Activated naive CD4-positive, alpha-beta T cell treated with anti-CD3 and anti-CD28 coated beads for 36 hours (primary cell): ENCODE measurements around the gene H2AZ2. TPM values are rescaled to one million over a fixed set of nuclear protein-coding genes. Genes with fewer than 3 reads are reported as not detected.
"Not testable (repeated sequence)": the region's sequence is repeated elsewhere in the genome, so short reads cannot be mapped to it uniquely, and the experiment has no call there.

ENCODE experiments used
- CTCF ChIA-PET: fragments of 350-600 bp; sonication (Branson Sonifier 250); formaldehyde crosslinking; loops from one replicate; lab custom pipeline; 2021; ENCODE audit warnings: antibody characterized with exemption; lab: Charles Lee
- DNase-seq: peaks from one replicate; pipeline ENCODE4 v3.0.0-alpha.2; 2020
- H3K27ac Mint-ChIP-seq: one replicate; pipeline ENCODE4 v1.8.0; 2021; ENCODE audit warnings: mild to moderate bottlenecking, mixed read lengths
- H3K27me3 Mint-ChIP-seq: one replicate; pipeline ENCODE4 v1.8.0; 2021; ENCODE audit warnings: low read depth, mixed read lengths
- H3K36me3 Mint-ChIP-seq: one replicate; pipeline ENCODE4 v1.8.0; 2021; ENCODE audit warnings: low read depth, mixed read lengths
- H3K4me1 Mint-ChIP-seq: one replicate; pipeline ENCODE4 v1.8.0; 2021; ENCODE audit warnings: low read depth, mixed read lengths
- H3K4me3 Mint-ChIP-seq: one replicate; pipeline ENCODE4 v1.8.0; 2021; ENCODE audit warnings: mild to moderate bottlenecking, moderate library complexity, mixed read lengths
- H3K9me3 Mint-ChIP-seq: one replicate; pipeline ENCODE4 v1.8.0; 2021; ENCODE audit warnings: mixed read lengths
- intact Hi-C: fragments of 100-400 bp; cut with micrococcal nuclease; formaldehyde crosslinking; loops from one replicate; pipeline ENCODE4 v1.15.1; 2023
- total RNA-seq, 2 experiments: library from RNA; stranded (reverse); gene quantifications; one replicate each; pipeline ENCODE4 v1.2.3, GENCODE V29; 2021

The H2AZ2 gene
- total RNA-seq, 2 experiments from 2014 or later: 344 to 361 TPM

GRCh38 chr7:44867073-44867995 is 19.4 kb upstream of the H2AZ2 start:
- intact Hi-C loops: no loop called here
- CTCF ChIA-PET: interaction anchor here (0.6 to 1.8 kb wide), 5 partner anchors 9 to 126 kb away, joined by 3 to 12 read pairs (median 3); no protein-coding TSS in a partner anchor
- DNase-seq: peak; percentile 72
- H3K4me1 Mint-ChIP-seq: peaks cover 7% of the 10 kb centered on the region
- peaks cover 5% of the 10 kb centered on the region for H3K9me3 Mint-ChIP-seq
- H3K27me3 Mint-ChIP-seq: no peaks in the 10 kb centered on the region
- H3K36me3 Mint-ChIP-seq: no peaks in the 10 kb centered on the region
- no peak overlapping the region for H3K4me3 Mint-ChIP-seq
- H3K27ac Mint-ChIP-seq: peak overlapping the region; percentile 13

- CTCF ChIA-PET: interaction anchor here (1.1 to 1.3 kb wide), 3 partner anchors 10 to 20 kb away, joined by 3 to 4 read pairs (median 3); no protein-coding TSS in a partner anchor
- peaks cover 12% of the 10 kb centered on the region for H3K4me1 Mint-ChIP-seq
- H3K9me3 Mint-ChIP-seq, H3K4me3 Mint-ChIP-seq, H3K27ac Mint-ChIP-seq, DNase-seq, intact Hi-C loops, H3K27me3 Mint-ChIP-seq, H3K36me3 Mint-ChIP-seq: not testable (repeated sequence)
Measured at GRCh38 chr7:44861949-44862348, 14.1 kb upstream of the H2AZ2 start.

DNA sequence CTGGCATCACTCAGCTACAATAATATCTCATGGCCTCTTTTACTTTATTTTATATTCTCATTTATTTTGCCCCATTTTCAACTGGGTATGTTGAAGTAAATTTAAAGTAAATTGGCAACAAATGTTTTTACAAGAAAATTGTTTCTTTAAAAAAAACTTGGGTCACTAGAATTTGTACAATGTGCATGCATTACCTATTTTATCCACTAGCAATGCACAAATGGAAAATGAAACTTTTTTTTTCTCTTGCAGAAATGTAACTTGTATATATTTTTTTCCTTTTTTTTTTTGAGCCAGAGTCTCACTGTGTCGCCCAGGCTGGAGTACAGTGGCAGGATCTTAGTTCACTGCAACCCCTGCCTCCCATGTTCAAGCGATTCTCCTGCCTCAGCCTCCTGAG is 10.3 kb upstream of the H2AZ2 start:
- no peak overlapping the region for H3K27ac Mint-ChIP-seq
- H3K4me1 Mint-ChIP-seq: peaks cover 23% of the 10 kb centered on the region
- DNase-seq: no peak
- no peaks in the 10 kb centered on the region for H3K9me3 Mint-ChIP-seq
- intact Hi-C loops: no loop called here
- no peak overlapping the region for H3K4me3 Mint-ChIP-seq
- H3K36me3 Mint-ChIP-seq: no peaks in the 10 kb centered on the region
- CTCF ChIA-PET: interaction anchor here (0.6 to 8.5 kb wide), 20 partner anchors 9 to 278 kb away, joined by 3 to 75 read pairs (median 5); partner anchors contain the start of gene H2AZ2
- H3K27me3 Mint-ChIP-seq: no peaks in the 10 kb centered on the region

- no peaks in the 10 kb centered on the region for H3K9me3 Mint-ChIP-seq
- H3K4me1 Mint-ChIP-seq: peaks cover 36% of the 10 kb centered on the region
- intact Hi-C loops: loop anchor here (1.0 kb wide), 1 partner anchor 122 kb away; no protein-coding TSS in a partner anchor
- no peak for DNase-seq
- H3K27me3 Mint-ChIP-seq: no peaks in the 10 kb centered on the region
- CTCF ChIA-PET: interaction anchor here (0.7 to 8.5 kb wide), 10 partner anchors 11 to 299 kb away, joined by 3 to 75 read pairs (median 4); no protein-coding TSS in a partner anchor
- H3K4me3 Mint-ChIP-seq: no peak overlapping the region
- H3K27ac Mint-ChIP-seq: no peak overlapping the region
- peaks cover 3% of the 10 kb centered on the region for H3K36me3 Mint-ChIP-seq
Measured at GRCh38 chr7:44854644-44855364, 6.9 kb upstream of the H2AZ2 start.

- peaks cover 11% of the 10 kb centered on the region for H3K36me3 Mint-ChIP-seq
- CTCF ChIA-PET: interaction anchor here (0.7 to 8.5 kb wide), 6 partner anchors 12 to 289 kb away, joined by 3 to 75 read pairs (median 16); no protein-coding TSS in a partner anchor
- H3K27ac Mint-ChIP-seq: no peak overlapping the region
- no peaks in the 10 kb centered on the region for H3K9me3 Mint-ChIP-seq
- no peaks in the 10 kb centered on the region for H3K27me3 Mint-ChIP-seq
- intact Hi-C loops: loop anchor here (1.0 kb wide), 1 partner anchor 69 kb away; no protein-coding TSS in a partner anchor
- no peak overlapping the region for H3K4me3 Mint-ChIP-seq
- H3K4me1 Mint-ChIP-seq: peaks cover 41% of the 10 kb centered on the region
- peak; percentile 65 for DNase-seq
Measured at GRCh38 chr7:44853391-44853790, 5.5 kb upstream of the H2AZ2 start.

DNA sequence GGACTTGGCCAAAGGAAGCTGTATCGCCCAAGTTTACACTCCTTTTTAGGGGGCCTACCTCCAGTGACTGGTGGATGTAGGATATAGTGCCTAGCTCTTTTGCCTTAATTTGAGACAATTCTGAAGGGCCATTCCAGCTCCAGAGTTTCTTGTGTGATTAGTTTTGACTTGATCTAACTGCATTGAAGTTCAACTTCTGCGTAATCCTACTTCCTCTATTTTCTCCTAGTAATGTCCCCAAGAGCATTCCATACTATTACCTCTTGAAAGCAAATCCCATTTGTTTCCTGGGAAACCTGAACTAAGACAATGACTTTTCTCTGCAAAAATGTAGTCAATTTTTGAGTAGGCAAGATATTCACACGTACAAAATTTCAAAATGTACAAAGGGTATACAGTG is 4.7 kb upstream of the H2AZ2 start:
- H3K27ac Mint-ChIP-seq: no peak overlapping the region
- intact Hi-C loops: no loop called here
- CTCF ChIA-PET: interaction anchor here (1.0 to 8.5 kb wide), 5 partner anchors 9 to 288 kb away, joined by 3 to 75 read pairs (median 4); no protein-coding TSS in a partner anchor
- H3K9me3 Mint-ChIP-seq: no peaks in the 10 kb centered on the region
- H3K27me3 Mint-ChIP-seq: no peaks in the 10 kb centered on the region
- peaks cover 12% of the 10 kb centered on the region for H3K36me3 Mint-ChIP-seq
- H3K4me3 Mint-ChIP-seq: no peak overlapping the region
- no peak for DNase-seq
- H3K4me1 Mint-ChIP-seq: peaks cover 36% of the 10 kb centered on the region

- peaks cover 21% of the 10 kb centered on the region for H3K36me3 Mint-ChIP-seq
- CTCF ChIA-PET: interaction anchor here (0.6 to 1.8 kb wide), 12 partner anchors 16 to 285 kb away, joined by 3 to 8 read pairs (median 3); no protein-coding TSS in a partner anchor
- H3K9me3 Mint-ChIP-seq: no peaks in the 10 kb centered on the region
- DNase-seq: no peak
- H3K27me3 Mint-ChIP-seq: no peaks in the 10 kb centered on the region
- peak overlapping the region; percentile 92 for H3K4me3 Mint-ChIP-seq
- intact Hi-C loops: loop anchor here (2.0 to 5.0 kb wide), 6 partner anchors 73 to 923 kb away; partner anchors contain the start of genes TBRG4 and UBE2D4
- H3K27ac Mint-ChIP-seq: peak overlapping the region; percentile 100
- peaks cover 39% of the 10 kb centered on the region for H3K4me1 Mint-ChIP-seq
Measured at GRCh38 chr7:44849885-44850544, 2.1 kb upstream of the H2AZ2 start.

- Mint-ChIP-seq H3K4me1 (peaks cover 44% of the 10 kb centered on the region), H3K27me3 (no peaks in the 10 kb centered on the region), H3K4me3 (peak overlapping the region; percentile 92), H3K36me3 (peaks cover 21% of the 10 kb centered on the region), H3K27ac (peak overlapping the region; percentile 100), H3K9me3 (no peaks in the 10 kb centered on the region)
- CTCF ChIA-PET: interaction anchor here (0.6 to 1.8 kb wide), 13 partner anchors 8 to 286 kb away, joined by 3 to 10 read pairs (median 3); no protein-coding TSS in a partner anchor
- intact Hi-C loops: loop anchor here (2.0 to 5.0 kb wide), 6 partner anchors 73 to 922 kb away; partner anchors contain the start of genes TBRG4 and UBE2D4
- DNase-seq: no peak
Measured at GRCh38 chr7:44849259-44849884, 1.5 kb upstream of the H2AZ2 start.

GRCh38 chr7:44847509-44847919 is 373 bp downstream of the H2AZ2 start:
- peak; percentile 92 for DNase-seq
- H3K4me3 Mint-ChIP-seq: peak overlapping the region; percentile 92
- CTCF ChIA-PET: interaction anchor here (0.7 to 2.9 kb wide), 6 partner anchors 9 to 75 kb away, joined by 3 to 13 read pairs (median 8); no protein-coding TSS in a partner anchor
- no peaks in the 10 kb centered on the region for H3K9me3 Mint-ChIP-seq
- no peaks in the 10 kb centered on the region for H3K27me3 Mint-ChIP-seq
- H3K27ac Mint-ChIP-seq: peak overlapping the region; percentile 95
- H3K36me3 Mint-ChIP-seq: peaks cover 29% of the 10 kb centered on the region
- intact Hi-C loops: loop anchor here (1.0 to 5.0 kb wide), 6 partner anchors 209 to 920 kb away; partner anchors contain the start of gene UBE2D4
- peaks cover 41% of the 10 kb centered on the region for H3K4me1 Mint-ChIP-seq

- intact Hi-C loops: loop anchor here (1.0 to 5.0 kb wide), 6 partner anchors 209 to 920 kb away; partner anchors contain the start of gene UBE2D4
- H3K9me3 Mint-ChIP-seq: no peaks in the 10 kb centered on the region
- no peak for DNase-seq
- H3K4me3 Mint-ChIP-seq: peak overlapping the region; percentile 92
- CTCF ChIA-PET: interaction anchor here (0.6 to 3.7 kb wide), 16 partner anchors 10 to 390 kb away, joined by 3 to 18 read pairs (median 4); partner anchors contain the start of gene TMED4
- no peaks in the 10 kb centered on the region for H3K27me3 Mint-ChIP-seq
- H3K4me1 Mint-ChIP-seq: peaks cover 44% of the 10 kb centered on the region
- peaks cover 35% of the 10 kb centered on the region for H3K36me3 Mint-ChIP-seq
- peak overlapping the region; percentile 95 for H3K27ac Mint-ChIP-seq
Measured at GRCh38 chr7:44846816-44847508, 925 bp downstream of the H2AZ2 start.
